ENCODE data around the gene ADGRE3. TPM values are rescaled to one million over a fixed set of nuclear protein-coding genes. Genes with fewer than 3 reads are reported as not detected.
A peak's percentile ranks its signal among the peaks of the same experiment; 100 is the strongest.

The ADGRE3 gene, protein sequence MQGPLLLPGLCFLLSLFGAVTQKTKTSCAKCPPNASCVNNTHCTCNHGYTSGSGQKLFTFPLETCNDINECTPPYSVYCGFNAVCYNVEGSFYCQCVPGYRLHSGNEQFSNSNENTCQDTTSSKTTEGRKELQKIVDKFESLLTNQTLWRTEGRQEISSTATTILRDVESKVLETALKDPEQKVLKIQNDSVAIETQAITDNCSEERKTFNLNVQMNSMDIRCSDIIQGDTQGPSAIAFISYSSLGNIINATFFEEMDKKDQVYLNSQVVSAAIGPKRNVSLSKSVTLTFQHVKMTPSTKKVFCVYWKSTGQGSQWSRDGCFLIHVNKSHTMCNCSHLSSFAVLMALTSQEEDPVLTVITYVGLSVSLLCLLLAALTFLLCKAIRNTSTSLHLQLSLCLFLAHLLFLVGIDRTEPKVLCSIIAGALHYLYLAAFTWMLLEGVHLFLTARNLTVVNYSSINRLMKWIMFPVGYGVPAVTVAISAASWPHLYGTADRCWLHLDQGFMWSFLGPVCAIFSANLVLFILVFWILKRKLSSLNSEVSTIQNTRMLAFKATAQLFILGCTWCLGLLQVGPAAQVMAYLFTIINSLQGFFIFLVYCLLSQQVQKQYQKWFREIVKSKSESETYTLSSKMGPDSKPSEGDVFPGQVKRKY
- total RNA-seq = 1 to 10 TPM in 4 of 6 donors, under 1 TPM in 1, not detected in 1; 0.76 to 9.6 (median 2.4) TPM

- Histone ChIP-seq H3K4me3 (no peak within 1 kb of the TSS), H3K36me3 (no peaks in the 10 kb centered on the region), H3K27ac (peak within 1 kb of the TSS in 3 of 4 donors; percentile 51 to 69 (median 56)), H3K9me3 (peaks cover 0 to 6% (median 4%) of the 10 kb centered on the region in 4 donors), H3K27me3 (no peaks in the 10 kb centered on the region), H3K4me1 (no peaks in the 10 kb centered on the region)
- DNase-seq (no peak), ATAC-seq (ENCODE audit: low FRiP score in 2 of 2) (peak in 1 of 2 donors; percentile 23)
- WGBS, 2 donors = 47 to 49% methylated on average over 6 of the region's 6 CpGs
- TF ChIP-seq EP300 (IDR thresholded peaks at IDR 0.05) = no peak
- no peak for TF ChIP-seq POLR2A (IDR thresholded peaks at IDR 0.05)
- TF ChIP-seq POLR2AphosphoS5 (IDR thresholded peaks at IDR 0.05) = no peak
- TF ChIP-seq CTCF (IDR thresholded peaks at IDR 0.05) = no peak
These were observed at the start of gene ADGRE3 for GRCh38 chr19:14674764-14675163. Gene ADGRE3 (minus strand): TSS chr19:14674844. CDS start chr19:14674770, 74 bp downstream.

- Histone ChIP-seq H3K9me3 (peaks cover 87 to 99% (median 94%) of the 10 kb centered on the region in 4 donors), H3K36me3 (peaks cover 17 to 63% (median 38%) of the 10 kb centered on the region in 4 donors)
These were observed 47.5 kb upstream of the ADGRE3 start for GRCh38 chr19:14722127-14722526.

DNA sequence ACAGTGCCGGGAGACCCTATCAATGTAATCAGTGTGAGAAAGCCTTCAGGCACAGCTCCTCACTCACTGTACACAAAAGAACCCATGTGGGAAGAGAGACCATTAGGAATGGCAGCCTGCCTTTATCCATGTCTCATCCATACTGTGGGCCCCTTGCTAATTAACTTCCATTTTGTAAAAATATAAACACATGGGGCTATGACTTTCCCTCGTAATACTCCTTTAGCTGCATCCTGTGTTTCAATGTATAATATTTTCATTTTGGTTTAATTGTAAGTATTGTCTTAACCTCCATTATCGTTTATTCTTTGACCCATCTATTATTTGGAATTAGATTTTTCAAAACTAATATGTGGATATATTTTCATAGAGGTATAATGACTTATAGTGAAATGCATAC lies 44.5 kb upstream of the ADGRE3 start:
- 97 to 100% methylated on average over 2 to 3 of the region's 3 CpGs for WGBS, 2 donors
- ATAC-seq (ENCODE audit: low FRiP score in 2 of 2) (no peak), DNase-seq (no peak)
- peaks cover 88 to 100% (median 94%) of the 10 kb centered on the region in 4 donors for H3K9me3 ChIP-seq
- H3K27ac ChIP-seq = no peak overlapping the region
- peaks cover 37 to 91% (median 68%) of the 10 kb centered on the region in 4 donors for H3K36me3 ChIP-seq
- H3K4me3 ChIP-seq = no peak overlapping the region
- TF ChIP-seq CTCF (IDR thresholded peaks at IDR 0.05) = no peak
- TF ChIP-seq POLR2A (IDR thresholded peaks at IDR 0.05) = no peak
- TF ChIP-seq POLR2AphosphoS5 (IDR thresholded peaks at IDR 0.05) = no peak
- no peak for TF ChIP-seq EP300 (IDR thresholded peaks at IDR 0.05)
- no peaks in the 10 kb centered on the region for H3K27me3 ChIP-seq
- no peaks in the 10 kb centered on the region for H3K4me1 ChIP-seq

More at GRCh38 chr19:14722127-14722526, 47.5 kb upstream of the ADGRE3 start:
- Histone ChIP-seq H3K4me3 (no peak overlapping the region), H3K27ac (no peak overlapping the region), H3K4me1 (no peaks in the 10 kb centered on the region), H3K27me3 (no peaks in the 10 kb centered on the region)
- ATAC-seq (ENCODE audit: low FRiP score in 2 of 2) = no peak
- 92 to 93% methylated on average over 2 of the region's 2 CpGs for WGBS, 2 donors
- TF ChIP-seq EP300 (IDR thresholded peaks at IDR 0.05) (no peak), POLR2A (IDR thresholded peaks at IDR 0.05) (no peak), CTCF (IDR thresholded peaks at IDR 0.05) (no peak)
- DNase-seq = no peak

DNA sequence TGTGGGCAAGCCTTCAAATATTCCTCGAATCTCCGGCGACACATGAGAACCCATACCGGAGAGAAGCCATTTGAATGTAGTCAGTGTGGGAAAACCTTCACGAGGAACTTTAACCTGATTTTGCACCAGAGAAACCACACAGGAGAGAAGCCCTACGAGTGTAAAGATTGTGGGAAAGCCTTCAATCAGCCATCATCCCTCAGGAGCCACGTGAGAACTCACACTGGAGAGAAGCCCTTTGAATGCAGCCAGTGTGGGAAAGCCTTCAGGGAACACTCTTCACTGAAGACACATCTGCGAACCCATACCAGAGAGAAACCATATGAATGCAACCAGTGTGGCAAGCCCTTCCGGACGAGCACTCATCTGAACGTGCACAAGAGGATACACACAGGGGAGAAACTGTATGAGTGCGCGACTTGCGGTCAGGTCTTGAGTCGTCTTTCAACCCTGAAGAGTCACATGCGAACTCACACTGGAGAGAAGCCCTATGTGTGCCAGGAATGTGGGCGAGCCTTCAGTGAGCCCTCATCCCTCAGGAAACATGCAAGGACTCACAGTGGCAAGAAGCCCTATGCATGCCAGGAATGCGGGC lies 44.0 kb upstream of the ADGRE3 start:
- Histone ChIP-seq H3K9me3 (peaks cover 84 to 100% (median 91%) of the 10 kb centered on the region in 4 donors), H3K27ac (no peak overlapping the region), H3K36me3 (peaks cover 37 to 93% (median 71%) of the 10 kb centered on the region in 4 donors), H3K4me3 (no peak overlapping the region), H3K27me3 (no peaks in the 10 kb centered on the region), H3K4me1 (no peaks in the 10 kb centered on the region)
- 94% methylated on average over 17 to 18 of the region's 18 CpGs for WGBS, 2 donors
- no peak for DNase-seq
- ATAC-seq (ENCODE audit: low FRiP score in 2 of 2) = no peak
- no peak for TF ChIP-seq CTCF (IDR thresholded peaks at IDR 0.05)
- TF ChIP-seq POLR2AphosphoS5 (IDR thresholded peaks at IDR 0.05) = no peak
- no peak for TF ChIP-seq POLR2A (IDR thresholded peaks at IDR 0.05)
